AG04450 (cell line): ENCODE data around the gene LYZ. TPM values are rescaled to one million over a fixed set of nuclear protein-coding genes. Genes with fewer than 3 reads are reported as not detected.

ENCODE experiments used
- CTCF ChIA-PET: fragments of 300-600, 350-600 bp; formaldehyde crosslinking; extraction: SDS; loops from one replicate; lab custom pipeline; 2022; ENCODE audit warnings: antibody characterized with exemption, inconsistent platforms; lab: Charles Lee
- POLR2A ChIA-PET: fragments of 350-600 bp; formaldehyde crosslinking; extraction: SDS; loops from one replicate; lab custom pipeline; 2021; ENCODE audit warnings: antibody characterized with exemption, inconsistent platforms; lab: Yijun Ruan, JAX
- DNase-seq: peaks from one replicate; pipeline ENCODE4 v3.0.0-alpha.2; 2011; ENCODE audit warnings: low read depth, low spot score
- H3K27ac ChIP-seq: one replicate; pipeline ENCODE4 v1.5.1; 2012; ENCODE audit warnings: low read depth, low read length, control low read depth
- H3K27me3 ChIP-seq: one replicate; pipeline ENCODE4 v1.6.0; 2012; ENCODE audit warnings: low read length; ENCODE audit not compliant: control insufficient read depth, insufficient read depth
- H3K4me3 ChIP-seq: 2 replicates; pipeline ENCODE4 v1.5.1; 2011; ENCODE audit warnings: mild to moderate bottlenecking, low read depth, low read length, control low read depth
- H3K9me3 ChIP-seq: 2 replicates; pipeline ENCODE4 v1.5.1; 2012; ENCODE audit warnings: low read length; ENCODE audit not compliant: control insufficient read depth, insufficient read depth
- CTCF ChIP-seq: IDR thresholded peaks from 2 replicates; pipeline ENCODE4 v1.5.1; 2011; ENCODE audit warnings: low read depth, low read length, control low read depth, inconsistent platforms
- polyA plus RNA-seq: library from polyadenylated mRNA; depleted of rRNA; stranded (reverse); fragments of >200 nt; gene quantifications from 2 replicates; pipeline ENCODE4 v1.2.3, GENCODE V29; 2011

LYZ gene
- polyA plus RNA-seq, 1 experiment, result not detected

DNA sequence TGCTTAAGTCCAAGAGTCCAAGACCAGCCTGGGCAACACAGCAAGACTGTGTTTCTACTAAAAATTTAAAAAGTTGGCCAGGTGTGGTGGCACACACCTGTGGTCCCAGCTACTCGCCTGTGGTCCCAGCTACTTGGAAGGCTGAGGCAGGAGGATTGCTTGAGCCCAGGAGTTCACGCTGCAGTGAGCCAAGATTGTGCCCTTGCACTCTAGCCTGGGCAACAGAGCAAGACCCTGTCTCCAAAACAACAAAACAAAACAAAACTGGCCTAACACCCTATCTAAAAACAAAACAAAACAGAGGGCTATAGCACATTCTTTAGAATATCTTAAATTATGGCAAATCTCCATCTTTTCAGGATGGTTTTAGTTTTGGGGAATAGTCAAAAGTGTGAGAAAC, 3.1 kb upstream of the LYZ start:
- H3K27ac ChIP-seq, result no peak overlapping the region
- no peak for DNase-seq
- no peak for TF ChIP-seq CTCF
- no peaks in the 10 kb centered on the region for H3K9me3 ChIP-seq
- no peak overlapping the region for H3K4me3 ChIP-seq
- ChIA-PET CTCF (no interaction called here), POLR2A (no interaction called here)
- H3K27me3 ChIP-seq, result peaks cover 25% of the 10 kb centered on the region

- POLR2A ChIA-PET, result no interaction called here
- CTCF ChIA-PET, result no interaction called here
- H3K27me3 ChIP-seq, result peaks cover 20% of the 10 kb centered on the region
- H3K9me3 ChIP-seq, result no peaks in the 10 kb centered on the region
- H3K4me3 ChIP-seq, result no peak overlapping the region
- no peak for TF ChIP-seq CTCF
- DNase-seq, result no peak
- H3K27ac ChIP-seq, result no peak overlapping the region
These were observed 2.4 kb upstream of the LYZ start for GRCh38 chr12:69345742-69346141.

DNA sequence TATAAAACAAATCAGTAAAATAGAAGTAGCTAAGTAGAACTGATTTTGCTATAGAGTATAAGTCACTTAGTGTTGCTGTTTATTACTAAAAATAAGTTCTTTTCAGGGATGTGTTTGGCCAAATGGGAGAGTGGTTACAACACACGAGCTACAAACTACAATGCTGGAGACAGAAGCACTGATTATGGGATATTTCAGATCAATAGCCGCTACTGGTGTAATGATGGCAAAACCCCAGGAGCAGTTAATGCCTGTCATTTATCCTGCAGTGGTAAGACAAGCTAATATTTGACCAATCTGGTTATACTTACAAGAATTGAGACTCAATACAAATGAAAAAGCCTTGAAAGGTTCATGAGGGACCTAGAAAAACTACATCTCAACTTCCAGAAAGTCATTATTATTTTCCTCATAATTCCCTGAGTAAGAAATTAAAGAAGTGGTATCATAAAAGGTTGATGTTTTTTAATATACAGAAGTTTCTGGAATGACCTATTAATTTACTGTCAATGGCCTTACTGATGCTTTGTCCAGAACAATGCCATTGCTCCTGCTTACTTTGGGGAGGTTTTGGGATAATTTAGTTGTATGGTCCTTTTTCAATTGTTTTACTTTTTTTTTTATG, 1.9 kb downstream of the LYZ start:
- no peak overlapping the region for H3K27ac ChIP-seq
- no peak for TF ChIP-seq CTCF
- H3K27me3 ChIP-seq, result no peaks in the 10 kb centered on the region
- no peaks in the 10 kb centered on the region for H3K9me3 ChIP-seq
- DNase-seq, result no peak
- no peak overlapping the region for H3K4me3 ChIP-seq
- ChIA-PET POLR2A (no interaction called here), CTCF (interaction anchor here (1.3 kb wide), 1 partner anchor 8 kb away, joined by 7 read pairs; no protein-coding TSS in a partner anchor)

DNA sequence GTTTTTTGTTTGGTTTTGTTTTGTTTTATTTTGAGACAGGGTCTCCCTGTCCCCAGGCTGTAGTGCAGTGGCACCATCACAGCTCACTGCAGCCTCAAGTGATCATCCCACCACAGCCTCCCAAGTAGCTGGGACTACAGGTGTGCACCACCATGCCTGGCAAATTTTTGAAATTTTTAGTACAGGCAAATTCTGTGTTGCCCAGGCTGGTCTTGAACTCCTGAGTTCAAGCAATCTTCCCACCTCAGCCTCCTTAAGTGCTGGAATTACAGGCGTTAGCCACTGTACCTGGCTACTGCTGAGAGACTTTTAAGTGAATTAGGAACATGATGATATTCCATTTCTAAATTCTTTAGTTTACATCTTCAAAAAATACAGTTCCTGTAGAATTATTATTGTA, 2.6 kb downstream of the LYZ start:
- no peak for TF ChIP-seq CTCF
- Histone ChIP-seq H3K9me3 (no peaks in the 10 kb centered on the region), H3K27me3 (no peaks in the 10 kb centered on the region), H3K4me3 (no peak overlapping the region), H3K27ac (no peak overlapping the region)
- DNase-seq, result no peak
- ChIA-PET CTCF (no interaction called here), POLR2A (no interaction called here)

DNA sequence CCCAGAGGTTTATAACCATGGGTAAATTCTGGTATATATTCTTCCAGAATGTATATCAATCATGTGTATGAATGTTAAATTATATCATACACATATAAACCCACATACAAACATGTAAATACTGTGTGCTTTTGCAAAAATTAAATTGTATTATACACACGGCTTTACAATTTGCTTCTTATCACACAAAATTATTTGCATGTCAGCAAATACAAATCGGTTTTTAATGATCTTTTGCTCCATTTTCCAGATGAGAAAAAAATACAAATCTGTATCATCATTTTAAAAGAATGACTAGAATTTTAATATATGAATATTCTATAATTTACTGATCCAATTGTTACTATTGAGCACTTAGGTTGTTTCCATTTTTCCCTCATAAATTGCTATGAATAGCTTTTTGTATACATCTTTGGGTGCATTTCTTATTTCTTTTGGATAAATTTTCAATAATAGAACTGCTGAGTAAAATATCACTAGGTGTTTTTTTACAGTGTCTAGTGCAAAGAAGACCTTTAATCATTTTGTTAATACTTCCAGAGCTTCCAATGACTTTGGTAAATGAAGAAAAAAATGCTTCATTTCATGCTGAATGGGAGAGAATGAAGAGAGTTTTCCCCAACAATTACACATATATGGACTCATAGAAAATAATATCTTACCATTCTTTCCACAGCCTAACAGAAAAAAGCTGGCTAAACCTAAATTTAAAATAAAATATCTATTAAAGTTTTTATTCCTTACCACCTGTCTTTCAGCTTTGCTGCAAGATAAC, 3.5 kb downstream of the LYZ start:
- ChIA-PET CTCF (interaction anchor here (0.7 kb wide), 1 partner anchor 195 kb away, joined by 3 read pairs; no protein-coding TSS in a partner anchor), POLR2A (no interaction called here)
- Histone ChIP-seq H3K27ac (no peak overlapping the region), H3K9me3 (no peaks in the 10 kb centered on the region), H3K27me3 (no peaks in the 10 kb centered on the region), H3K4me3 (no peak overlapping the region)
- no peak for TF ChIP-seq CTCF
- DNase-seq, result no peak
